Measurements from ENCODE around the gene LCP2.
A peak's percentile ranks its signal among the peaks of the same experiment; 100 is the strongest.

Gene LCP2

GRCh38 chr5:170310256-170310926 is 12.8 kb upstream of the LCP2 start:
- no peak for TF ChIP-seq ZNF274 (IDR thresholded peaks at IDR 0.05; ENCODE audit: low read depth, low read length)
- H3K4me3 ChIP-seq (ENCODE audit: low read length) = no peak overlapping the region

GRCh38 chr5:170308686-170309085 is 11.1 kb upstream of the LCP2 start:
- H3K4me3 ChIP-seq (ENCODE audit: low read length) = no peak overlapping the region
- no peak for TF ChIP-seq ZNF274 (IDR thresholded peaks at IDR 0.05; ENCODE audit: low read depth, low read length)

GRCh38 chr5:170307575-170308465 is 10.2 kb upstream of the LCP2 start:
- no peak for TF ChIP-seq ZNF274 (IDR thresholded peaks at IDR 0.05; ENCODE audit: low read depth, low read length)

GRCh38 chr5:170306381-170306831 is 8.8 kb upstream of the LCP2 start:
- no peak overlapping the region for H3K4me3 ChIP-seq (ENCODE audit: low read length)
- TF ChIP-seq ZNF274 (IDR thresholded peaks at IDR 0.05; ENCODE audit: low read depth, low read length) = no peak

More at GRCh38 chr5:170307575-170308465, 10.2 kb upstream of the LCP2 start:
- H3K4me3 ChIP-seq (ENCODE audit: low read length) = no peak overlapping the region

- no peak for TF ChIP-seq ZNF274 (IDR thresholded peaks at IDR 0.05; ENCODE audit: low read depth, low read length)
- no peak overlapping the region for H3K4me3 ChIP-seq (ENCODE audit: low read length)
Measured at GRCh38 chr5:170305646-170306025, 8.1 kb upstream of the LCP2 start.

- no peak for TF ChIP-seq ZNF274 (IDR thresholded peaks at IDR 0.05; ENCODE audit: low read depth, low read length)
- no peak overlapping the region for H3K4me3 ChIP-seq (ENCODE audit: low read length)
Measured at GRCh38 chr5:170305016-170305645, 7.6 kb upstream of the LCP2 start.

- TF ChIP-seq ZNF274 (IDR thresholded peaks at IDR 0.05; ENCODE audit: low read depth, low read length) = no peak
Measured at GRCh38 chr5:170303549-170303948, 6.0 kb upstream of the LCP2 start.

GRCh38 chr5:170302653-170303501 is 5.3 kb upstream of the LCP2 start:
- TF ChIP-seq ZNF274 (IDR thresholded peaks at IDR 0.05; ENCODE audit: low read depth, low read length) = no peak
- H3K4me3 ChIP-seq (ENCODE audit: low read length) = no peak overlapping the region

More at GRCh38 chr5:170303549-170303948, 6.0 kb upstream of the LCP2 start:
- H3K4me3 ChIP-seq (ENCODE audit: low read length) = no peak overlapping the region

GRCh38 chr5:170301981-170302652 is 4.5 kb upstream of the LCP2 start:
- TF ChIP-seq ZNF274 (IDR thresholded peaks at IDR 0.05; ENCODE audit: low read depth, low read length) = no peak

GRCh38 chr5:170301149-170301548 is 3.6 kb upstream of the LCP2 start:
- H3K4me3 ChIP-seq (ENCODE audit: low read length) = no peak overlapping the region

More at GRCh38 chr5:170301981-170302652, 4.5 kb upstream of the LCP2 start:
- no peak overlapping the region for H3K4me3 ChIP-seq (ENCODE audit: low read length)

GRCh38 chr5:170300361-170301013 is 2.9 kb upstream of the LCP2 start:
- TF ChIP-seq ZNF274 (IDR thresholded peaks at IDR 0.05; ENCODE audit: low read depth, low read length) = no peak
- no peak overlapping the region for H3K4me3 ChIP-seq (ENCODE audit: low read length)

More at GRCh38 chr5:170301149-170301548, 3.6 kb upstream of the LCP2 start:
- TF ChIP-seq ZNF274 (IDR thresholded peaks at IDR 0.05; ENCODE audit: low read depth, low read length) = no peak

GRCh38 chr5:170296935-170297588 is 515 bp downstream of the LCP2 start:
- H3K4me3 ChIP-seq (ENCODE audit: low read length) = peak overlapping the region; percentile 71
- TF ChIP-seq ZNF274 (IDR thresholded peaks at IDR 0.05; ENCODE audit: low read depth, low read length) = no peak

Measured in GM08714 (cell line).